DLD1 (cell line): ENCODE data around the gene DRAXIN.

ENCODE experiments used
- in situ Hi-C: cut with HindIII; loops from 2 replicates; pipeline ENCODE4 v1.10.0; 2017; ENCODE audit warnings: low sequenced_read_pairs

The DRAXIN gene

DNA sequence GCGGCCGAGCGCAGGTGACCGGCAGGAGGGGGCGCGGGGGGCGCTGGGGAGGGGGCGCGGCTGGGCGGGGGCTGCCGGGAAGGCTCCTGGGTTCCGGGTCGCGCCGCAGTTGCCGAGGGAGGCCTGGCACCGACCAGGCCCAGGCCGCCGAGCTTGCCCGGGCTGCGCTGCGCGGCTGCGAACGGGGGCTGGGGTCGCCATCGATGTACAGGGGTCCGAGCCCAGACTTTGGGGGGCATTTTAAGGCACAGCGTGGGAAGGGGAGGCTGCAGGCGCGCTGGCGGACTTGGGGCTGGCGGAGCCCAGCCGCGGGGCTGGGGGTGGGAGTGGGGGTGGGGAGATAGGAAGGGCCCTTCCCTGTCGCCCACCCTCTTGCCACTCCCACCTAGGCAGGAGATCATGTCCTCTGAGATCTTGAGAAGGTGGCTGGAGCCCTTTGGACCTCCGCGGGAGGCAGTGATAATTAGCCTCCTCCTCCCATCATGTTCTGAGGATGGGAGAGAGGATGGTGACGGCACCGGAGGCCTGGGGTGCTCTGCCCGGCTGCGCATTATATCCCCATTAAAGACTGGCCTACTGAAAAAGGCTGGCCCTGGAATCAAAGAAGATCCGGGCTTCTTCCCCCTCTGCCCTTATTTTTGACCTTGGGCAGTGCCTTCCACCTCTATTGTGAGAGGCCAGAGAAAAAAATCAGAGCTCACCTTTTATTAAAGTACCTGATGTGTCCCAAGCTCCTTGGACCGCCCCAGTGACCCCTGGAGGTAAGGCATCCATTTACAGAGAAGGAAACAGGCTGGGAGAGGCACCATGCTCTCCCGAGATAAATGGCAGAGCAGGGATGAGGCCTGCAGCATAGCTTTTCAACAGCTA, 36.3 kb upstream of the DRAXIN start:
- in situ Hi-C loops = no loop called here

DNA sequence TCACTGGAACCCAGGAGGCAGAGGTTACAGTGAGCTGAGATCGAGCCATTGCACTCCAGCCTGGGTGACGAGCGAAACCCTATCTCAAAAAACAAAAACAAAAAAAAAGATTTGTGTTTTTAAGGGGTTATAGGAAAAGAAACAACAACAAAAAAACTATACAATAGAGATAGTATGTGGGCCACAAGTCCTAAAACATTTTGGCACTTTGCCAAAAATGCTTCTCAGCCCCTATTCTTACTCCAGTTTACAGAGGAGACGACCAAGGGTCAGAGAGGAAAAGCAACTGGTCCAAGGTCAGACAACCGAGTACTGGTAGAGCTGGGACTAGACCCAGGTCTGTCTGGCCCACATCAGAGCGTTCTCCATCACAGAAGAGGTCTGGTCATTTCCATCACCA, 33.9 kb upstream of the DRAXIN start:
- in situ Hi-C loops = no loop called here

DNA sequence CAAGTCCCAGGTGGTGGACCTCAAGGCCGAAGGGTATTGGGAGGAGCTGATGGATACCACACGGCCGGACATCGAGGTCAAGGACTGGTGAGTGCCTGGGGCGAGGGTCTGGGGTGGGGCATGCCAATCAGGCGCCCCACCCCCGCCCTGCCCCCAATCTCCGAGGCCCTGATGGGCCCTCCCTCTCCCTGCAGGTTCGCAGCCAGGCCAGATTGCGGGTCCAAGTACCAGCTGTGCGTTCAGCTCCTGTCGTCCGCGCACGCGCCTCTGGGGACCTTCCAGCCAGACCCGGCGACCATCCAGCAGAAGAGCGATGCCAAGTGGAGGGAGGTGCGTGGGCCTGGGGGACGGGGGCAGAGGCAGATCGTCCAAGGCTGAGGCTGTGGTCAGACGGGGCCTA, 33.0 kb upstream of the DRAXIN start:
- in situ Hi-C loops = no loop called here

DNA sequence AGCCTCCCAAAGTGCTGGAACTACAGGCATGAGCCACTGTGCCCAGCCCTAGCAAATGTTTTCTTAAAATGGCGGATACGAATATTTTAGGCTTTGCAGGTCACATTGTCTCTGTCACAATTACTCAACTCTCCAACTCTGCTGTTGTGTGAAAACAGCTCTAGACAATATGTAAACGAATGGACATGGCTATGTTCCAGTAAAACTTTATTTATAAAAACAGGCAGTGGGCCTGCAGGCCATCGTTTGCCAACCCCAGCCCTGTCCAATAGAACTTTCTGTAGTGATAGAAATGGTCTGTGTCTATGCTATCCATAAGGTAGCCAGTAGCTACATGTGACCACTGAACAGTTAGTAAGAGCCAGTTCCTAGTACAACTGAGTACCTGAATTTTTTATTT, 31.8 kb upstream of the DRAXIN start:
- in situ Hi-C loops = loop anchor here (10.0 kb wide), 1 partner anchor 55 kb away; no protein-coding TSS in a partner anchor

DNA sequence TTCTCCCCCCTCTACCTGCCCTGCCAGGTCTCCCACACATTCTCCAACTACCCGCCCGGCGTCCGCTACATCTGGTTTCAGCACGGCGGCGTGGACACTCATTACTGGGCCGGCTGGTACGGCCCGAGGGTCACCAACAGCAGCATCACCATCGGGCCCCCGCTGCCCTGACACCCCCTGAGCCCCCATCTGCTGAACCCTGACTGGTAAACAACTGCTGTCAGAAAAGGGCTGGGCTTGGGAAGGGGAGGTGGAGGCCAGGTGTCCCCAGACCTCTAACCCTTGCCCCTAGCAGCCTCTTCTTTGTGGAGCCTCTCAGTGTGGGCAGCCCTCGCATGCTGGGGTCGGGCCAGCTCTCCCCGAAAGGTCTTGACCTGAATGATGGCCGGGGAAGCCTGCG, 30.4 kb upstream of the DRAXIN start:
- in situ Hi-C loops = loop anchor here (10.0 kb wide), 1 partner anchor 54 kb away; no protein-coding TSS in a partner anchor

DNA sequence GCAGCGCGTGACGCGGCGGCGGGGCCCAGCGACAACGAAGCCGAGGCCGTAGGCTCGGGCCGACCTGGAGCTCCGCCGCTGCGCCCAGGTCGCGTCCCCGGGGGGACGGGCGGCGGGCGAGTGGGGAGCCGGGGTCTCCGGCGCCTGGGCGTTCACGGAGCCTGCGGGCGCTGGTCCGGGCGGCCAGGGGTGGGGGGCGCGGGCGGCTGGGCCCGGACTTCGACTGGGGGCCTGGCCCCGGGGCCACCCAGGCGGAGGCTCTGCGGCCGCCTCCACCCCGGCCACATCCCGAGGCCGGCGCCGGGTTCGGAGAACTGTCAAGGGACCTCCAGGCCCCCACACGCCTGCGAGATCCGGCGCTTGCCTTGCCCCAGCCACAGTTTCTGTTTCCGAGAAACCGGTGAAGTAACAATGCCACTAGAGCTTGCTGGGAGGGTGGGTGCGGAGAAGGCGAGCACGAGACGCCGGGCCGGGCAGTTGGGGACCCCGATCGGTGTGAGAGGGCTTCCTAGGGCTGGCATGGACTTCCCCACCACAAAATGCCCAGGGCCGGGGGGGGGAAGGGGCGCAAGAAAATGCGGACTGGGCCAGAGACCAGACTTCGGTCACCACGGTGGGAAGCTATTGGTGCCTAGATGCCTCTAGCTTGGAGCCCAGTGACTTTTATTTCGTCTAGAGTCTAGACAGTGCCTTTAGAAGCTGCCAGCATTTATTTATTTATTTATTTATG, 27.0 kb upstream of the DRAXIN start:
- in situ Hi-C loops = loop anchor here (10.0 kb wide), 1 partner anchor 50 kb away; no protein-coding TSS in a partner anchor

DNA sequence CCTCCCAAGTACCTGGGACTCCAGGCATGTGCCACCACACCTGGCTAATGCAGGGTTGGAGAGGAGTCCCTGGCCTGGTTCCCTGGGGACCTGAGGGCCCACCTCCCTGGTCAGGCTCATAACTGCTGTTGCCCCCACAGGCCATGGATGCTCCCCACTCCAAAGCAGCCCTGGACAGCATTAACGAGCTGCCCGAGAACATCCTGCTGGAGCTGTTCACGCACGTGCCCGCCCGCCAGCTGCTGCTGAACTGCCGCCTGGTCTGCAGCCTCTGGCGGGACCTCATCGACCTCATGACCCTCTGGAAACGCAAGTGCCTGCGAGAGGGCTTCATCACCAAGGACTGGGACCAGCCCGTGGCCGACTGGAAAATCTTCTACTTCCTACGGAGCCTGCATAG, 23.0 kb upstream of the DRAXIN start:
- in situ Hi-C loops = loop anchor here (10.0 kb wide), 1 partner anchor 46 kb away; no protein-coding TSS in a partner anchor

DNA sequence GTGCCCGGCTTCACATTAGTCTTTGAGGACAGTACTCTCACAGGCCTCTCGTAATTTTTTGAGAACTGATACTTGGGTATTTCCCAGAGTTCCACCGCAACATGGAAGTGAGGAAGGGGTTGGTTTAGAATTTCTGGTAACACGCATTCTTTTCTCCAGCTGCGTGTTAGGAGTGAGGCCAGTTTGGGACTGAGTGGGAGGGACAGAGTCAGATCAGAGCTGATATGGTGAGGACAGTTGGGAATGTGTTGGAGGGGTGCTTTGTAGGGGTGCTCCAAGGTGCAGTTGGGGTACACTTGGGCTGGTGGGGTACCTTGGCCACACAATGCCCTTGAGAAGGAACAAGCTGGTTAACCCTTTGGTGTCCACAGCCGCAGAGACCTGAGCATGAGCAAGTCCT, 20.8 kb upstream of the DRAXIN start:
- in situ Hi-C loops = loop anchor here (10.0 kb wide), 1 partner anchor 144 kb away; no protein-coding TSS in a partner anchor

DNA sequence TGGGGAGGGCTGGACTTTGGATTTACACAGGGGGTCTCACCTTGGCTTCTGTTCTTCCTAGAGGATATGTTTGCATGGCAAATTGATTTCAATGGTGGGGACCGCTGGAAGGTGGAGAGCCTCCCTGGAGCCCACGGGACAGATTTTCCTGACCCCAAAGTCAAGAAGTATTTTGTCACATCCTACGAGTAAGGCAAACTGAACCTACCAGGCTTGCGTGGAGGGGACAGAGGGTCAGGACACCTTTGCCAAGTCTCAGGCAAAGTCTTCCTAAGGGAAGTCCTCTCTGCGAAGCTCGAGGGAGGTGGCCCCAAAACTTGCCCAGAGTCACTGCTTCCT, 20.3 kb upstream of the DRAXIN start:
- in situ Hi-C loops = loop anchor here (10.0 kb wide), 1 partner anchor 144 kb away; no protein-coding TSS in a partner anchor

DNA sequence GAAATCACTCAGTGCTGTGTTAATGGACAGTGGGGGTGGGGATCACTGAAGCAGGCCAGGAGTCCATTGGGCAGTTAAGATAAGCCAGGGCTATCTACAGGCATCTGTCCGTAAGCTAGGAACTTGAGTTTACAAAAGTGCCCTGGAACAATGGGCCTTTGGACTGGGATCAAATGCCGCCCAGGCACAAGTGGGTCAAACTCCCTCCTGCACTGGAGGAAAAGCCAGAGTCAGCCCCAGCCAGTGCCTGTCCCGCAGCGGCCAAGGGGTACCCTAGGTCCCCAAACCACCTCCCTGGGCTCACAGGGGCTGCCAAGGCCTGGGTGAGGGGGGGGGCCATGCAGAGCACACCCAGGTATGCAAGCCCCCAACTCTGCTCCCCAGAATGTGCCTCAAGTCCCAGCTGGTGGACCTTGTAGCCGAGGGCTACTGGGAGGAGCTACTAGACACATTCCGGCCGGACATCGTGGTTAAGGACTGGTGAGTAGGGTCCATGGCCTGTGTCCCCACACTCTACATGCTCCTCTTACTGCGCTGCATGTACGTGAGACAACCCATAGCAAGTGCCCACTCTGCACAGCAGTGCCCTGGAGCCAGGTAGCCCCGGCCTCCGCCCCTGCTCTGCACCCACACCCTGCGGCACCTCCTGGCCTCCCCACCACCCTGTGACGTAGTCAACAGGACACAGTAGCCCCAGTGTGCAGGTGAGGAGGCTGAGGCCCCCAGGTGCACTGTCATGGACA, 19.8 kb upstream of the DRAXIN start:
- in situ Hi-C loops = loop anchor here (10.0 kb wide), 1 partner anchor 143 kb away; no protein-coding TSS in a partner anchor

DNA sequence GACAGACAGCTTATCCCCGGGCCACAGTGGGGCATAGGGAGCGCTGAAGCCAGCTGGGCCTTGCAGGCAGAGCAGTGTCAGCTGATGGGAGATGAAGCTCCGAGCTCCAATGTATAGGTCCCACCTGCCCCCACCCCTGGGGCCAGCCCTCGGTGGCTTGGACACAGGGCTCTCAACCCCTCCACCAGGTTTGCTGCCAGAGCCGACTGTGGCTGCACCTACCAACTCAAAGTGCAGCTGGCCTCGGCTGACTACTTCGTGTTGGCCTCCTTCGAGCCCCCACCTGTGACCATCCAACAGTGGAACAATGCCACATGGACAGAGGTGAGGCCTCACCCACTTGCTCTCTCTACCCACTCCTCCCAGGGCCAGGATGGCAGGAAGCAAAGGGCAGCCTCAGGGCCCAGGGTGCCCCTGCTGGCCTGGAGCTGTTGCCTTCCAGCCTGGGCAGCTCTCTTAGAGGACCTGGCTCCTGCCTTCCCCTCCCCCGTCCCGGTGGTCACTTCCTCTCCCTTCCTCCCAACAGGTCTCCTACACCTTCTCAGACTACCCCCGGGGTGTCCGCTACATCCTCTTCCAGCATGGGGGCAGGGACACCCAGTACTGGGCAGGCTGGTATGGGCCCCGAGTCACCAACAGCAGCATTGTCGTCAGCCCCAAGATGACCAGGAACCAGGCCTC, 18.3 kb upstream of the DRAXIN start:
- in situ Hi-C loops = loop anchor here (10.0 kb wide), 1 partner anchor 142 kb away; no protein-coding TSS in a partner anchor

DNA sequence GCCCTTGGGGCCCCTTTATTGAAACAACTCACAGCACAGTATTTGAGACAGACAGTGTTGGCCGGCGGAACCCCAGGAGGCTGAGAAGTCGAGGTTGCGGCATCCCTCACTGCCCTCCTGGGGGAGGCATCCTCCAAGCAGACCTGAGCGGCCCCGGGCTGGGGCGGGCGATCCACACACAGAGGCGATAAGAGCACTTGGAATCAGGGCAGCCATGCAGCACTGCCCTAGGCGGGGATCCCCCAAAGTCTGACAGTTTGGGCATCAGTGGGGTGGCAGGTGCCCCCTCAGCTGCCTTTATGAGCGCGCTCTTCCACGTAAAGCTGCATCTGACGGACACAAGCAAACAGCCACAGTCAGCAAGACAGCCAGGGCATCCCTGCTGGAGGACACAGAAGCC, 17.0 kb upstream of the DRAXIN start:
- in situ Hi-C loops = loop anchor here (10.0 kb wide), 1 partner anchor 140 kb away; no protein-coding TSS in a partner anchor

DNA sequence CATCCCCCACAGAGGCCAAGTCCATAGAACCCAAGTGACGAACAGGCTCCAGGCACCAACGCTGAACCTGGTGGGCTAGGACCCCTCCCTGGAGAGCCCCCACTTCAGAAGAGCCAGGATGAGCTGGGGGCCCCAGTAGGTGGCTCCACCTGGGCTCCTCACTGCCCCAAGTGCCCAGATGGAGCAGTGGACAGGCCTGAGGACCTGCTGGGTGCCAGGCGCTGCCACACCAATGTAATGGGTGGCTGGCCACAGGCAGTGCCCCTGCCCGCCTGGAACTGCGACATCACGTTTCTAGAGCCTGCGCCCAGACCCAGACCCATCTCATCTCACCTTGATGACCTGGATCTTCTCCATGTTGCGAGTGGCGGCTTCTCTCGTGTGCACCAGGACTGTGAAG, 16.2 kb upstream of the DRAXIN start:
- in situ Hi-C loops = loop anchor here (10.0 kb wide), 1 partner anchor 139 kb away; no protein-coding TSS in a partner anchor

DNA sequence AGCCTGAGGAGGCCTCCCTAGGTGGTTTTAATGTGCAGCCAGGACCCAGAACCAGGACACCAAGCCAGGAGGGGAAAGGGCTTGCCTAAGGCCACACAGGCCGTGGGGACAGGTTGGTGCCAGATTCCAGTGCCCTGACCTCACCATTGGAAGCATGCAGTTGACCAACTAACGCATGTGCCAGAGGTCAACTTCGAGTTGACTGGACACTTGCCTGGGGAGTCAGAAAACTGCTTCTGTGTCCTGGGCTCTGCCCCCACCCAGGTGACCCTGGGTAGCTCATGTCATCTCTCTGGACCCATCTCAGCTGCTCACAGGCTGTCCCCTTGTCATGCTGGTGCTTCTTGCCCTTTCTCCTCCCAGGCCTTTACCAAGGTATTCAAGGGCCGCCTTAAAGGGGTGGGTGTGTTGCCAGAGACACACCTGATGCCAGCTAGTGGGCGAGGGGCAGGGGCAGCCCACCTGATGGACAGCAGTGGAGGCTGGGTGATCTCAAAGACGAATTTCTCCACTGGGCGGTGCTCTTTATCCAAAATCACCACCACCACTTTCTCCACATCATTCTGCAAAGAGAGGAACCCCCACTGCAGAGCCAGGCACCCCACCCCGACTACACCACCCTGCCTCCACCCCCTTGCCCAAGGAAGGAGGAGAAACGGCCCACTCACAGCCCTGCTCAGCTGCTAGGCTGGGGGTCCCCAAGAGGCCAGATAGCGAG, 15.0 kb upstream of the DRAXIN start:
- in situ Hi-C loops = loop anchor here (10.0 kb wide), 1 partner anchor 138 kb away; no protein-coding TSS in a partner anchor

DNA sequence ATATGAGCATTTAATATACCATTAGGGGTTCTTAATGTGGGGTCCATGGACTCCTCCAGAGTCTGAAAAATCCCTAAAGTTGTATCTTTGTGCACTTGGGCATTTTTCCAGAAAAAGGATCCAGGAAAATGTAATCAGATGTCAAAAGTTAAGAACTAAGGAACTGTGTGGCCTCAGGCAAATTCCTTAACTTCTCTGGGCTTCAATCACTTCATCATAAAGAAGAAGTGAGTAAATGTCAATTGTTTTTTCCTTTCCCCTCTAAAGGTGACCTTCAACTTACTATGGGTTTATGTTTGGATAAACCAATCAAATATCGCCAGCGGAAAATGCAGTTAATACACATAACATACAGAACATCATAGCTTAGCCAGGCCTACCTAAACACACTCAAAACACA, 13.1 kb upstream of the DRAXIN start:
- in situ Hi-C loops = loop anchor here (10.0 kb wide), 1 partner anchor 136 kb away; no protein-coding TSS in a partner anchor

DNA sequence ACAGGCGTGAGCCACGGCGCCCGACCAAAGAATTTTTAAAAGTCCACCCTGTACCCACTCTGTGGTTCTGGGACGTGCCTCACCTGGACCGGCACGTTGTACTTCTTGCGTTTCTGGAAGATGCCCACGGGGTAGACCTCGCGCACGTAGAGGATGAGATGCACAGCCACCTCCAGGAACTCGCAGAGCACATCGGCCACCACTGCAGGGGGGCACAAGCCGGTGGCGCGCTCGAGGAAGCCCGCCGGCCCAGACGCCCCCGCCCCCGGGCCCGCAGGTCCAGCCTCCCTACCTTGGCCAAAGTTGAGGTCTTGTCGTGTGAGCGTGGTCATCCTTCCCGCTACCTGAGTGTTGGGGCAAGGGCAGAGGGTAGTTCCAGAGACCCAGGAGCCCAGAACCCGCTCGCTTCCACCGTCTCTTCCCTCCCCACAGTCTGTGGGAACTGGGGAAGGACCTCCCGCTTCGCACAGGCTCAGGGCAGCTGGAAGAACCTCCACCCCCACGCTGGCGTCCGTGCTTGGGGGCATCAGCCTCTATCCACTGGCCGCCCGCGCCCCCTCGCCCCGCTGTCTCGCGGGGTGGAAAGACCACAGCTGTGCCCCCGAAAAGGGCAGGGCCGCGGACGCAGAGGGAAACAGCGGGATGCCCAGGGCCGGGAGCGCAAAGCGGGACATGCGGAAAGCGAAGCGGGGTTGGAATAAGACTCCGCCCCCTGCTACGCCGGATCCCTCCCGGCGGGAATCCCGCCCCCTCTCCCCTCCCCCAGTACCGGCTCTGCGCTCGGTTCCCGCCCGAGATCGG, 11.0 kb upstream of the DRAXIN start:
- in situ Hi-C loops = no loop called here

DNA sequence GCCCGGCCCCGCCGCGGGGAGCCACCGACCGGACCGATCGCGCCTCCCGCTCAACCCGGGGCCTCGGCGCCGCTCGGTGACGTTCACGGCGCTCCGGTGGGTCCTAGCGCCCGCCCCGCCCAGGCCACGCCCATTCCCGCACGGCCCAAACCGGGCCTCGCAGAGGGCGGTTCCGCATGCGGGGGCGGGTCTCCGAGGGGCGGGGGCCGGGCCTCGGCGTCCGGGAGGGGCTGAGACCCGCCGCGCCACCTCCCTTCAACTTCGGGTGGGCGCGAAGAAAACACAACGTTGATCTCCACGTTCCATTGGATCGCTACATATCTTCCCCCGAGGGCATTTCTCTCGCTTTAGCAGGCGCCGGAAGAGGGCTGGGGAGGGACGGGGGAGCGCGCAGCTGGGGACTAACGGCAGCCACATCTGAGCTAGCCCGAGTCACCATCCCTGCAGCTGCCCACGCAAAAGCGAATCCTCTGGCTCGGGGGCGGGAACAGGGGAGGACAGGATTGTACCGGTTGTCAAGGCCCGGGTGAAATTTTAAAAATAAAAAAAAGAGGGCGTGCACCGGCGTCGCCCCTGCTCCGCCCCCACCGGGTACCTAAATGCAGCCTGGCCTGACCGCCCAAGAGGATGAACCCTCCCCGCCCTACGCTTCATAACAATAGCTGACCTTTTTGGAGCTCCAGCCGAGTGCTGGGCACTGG, 10.3 kb upstream of the DRAXIN start, which contains the start of gene MAD2L2:
MAD2L2 (minus strand) TSS at position 78 of the 701 bp plus-strand sequence. CDS start 547 bp downstream, outside the sequence.
- in situ Hi-C loops = no loop called here

DNA sequence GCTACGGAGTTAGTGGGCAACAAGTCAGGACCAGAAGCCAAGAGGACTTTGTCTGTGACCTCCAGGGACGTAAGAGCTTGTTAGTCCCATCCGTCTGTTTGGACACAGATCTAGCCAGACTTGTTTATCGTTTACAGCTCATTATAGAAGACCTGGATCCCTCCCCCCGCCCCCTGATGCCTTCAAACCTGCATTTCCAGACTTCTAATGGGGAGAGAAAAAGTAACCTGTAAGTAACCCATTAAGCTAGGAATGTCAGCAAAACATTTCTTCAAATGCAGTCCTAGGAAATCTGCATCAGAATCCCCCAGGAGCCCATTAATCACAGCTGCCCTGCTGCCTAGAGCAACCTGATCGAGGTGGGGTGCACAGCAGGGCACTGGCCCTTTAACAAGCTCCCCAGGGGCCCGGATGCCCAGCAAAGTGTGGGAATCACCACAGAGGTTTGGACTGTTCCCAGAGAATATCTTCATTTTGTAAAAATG, 9.2 kb upstream of the DRAXIN start:
- in situ Hi-C loops = no loop called here
